ENCODE data around the gene MBP. TPM values are rescaled to one million over a fixed set of nuclear protein-coding genes. Genes with fewer than 3 reads are reported as not detected.

Gene MBP
- total RNA-seq, 1 donor from 2014 or later: 92.7 TPM

- no peak for ATAC-seq (ENCODE audit: low read depth)
- H3K36me3 Mint-ChIP-seq (ENCODE audit: low read depth): peaks cover 79% of the 10 kb centered on the region
- no peak overlapping the region for H3K27ac Mint-ChIP-seq
- H3K27me3 Mint-ChIP-seq: no peaks in the 10 kb centered on the region
- intact Hi-C loops (cut with micrococcal nuclease): no loop called here
- H3K4me1 Mint-ChIP-seq: peaks cover 6% of the 10 kb centered on the region
- H3K4me3 Mint-ChIP-seq: no peak overlapping the region
- POLR2A ChIA-PET: no interaction called here
- CTCF ChIA-PET: no interaction called here
- H3K9me3 Mint-ChIP-seq: no peaks in the 10 kb centered on the region
- no peak for TF ChIP-seq CTCF (IDR thresholded peaks at IDR 0.05)
- DNase-seq: no peak
Measured at GRCh38 chr18:77017355-77017754, 115.2 kb downstream of the MBP start.

- ChIA-PET CTCF (interaction anchor here (0.6 kb wide), 1 partner anchor 63 kb away, joined by 3 read pairs; no protein-coding TSS in a partner anchor), POLR2A (no interaction called here)
- ATAC-seq (ENCODE audit: low read depth) (no peak), DNase-seq (no peak)
- Mint-ChIP-seq H3K36me3 (ENCODE audit: low read depth) (peaks cover 80% of the 10 kb centered on the region), H3K27ac (no peak overlapping the region), H3K4me1 (peaks cover 6% of the 10 kb centered on the region), H3K27me3 (no peaks in the 10 kb centered on the region), H3K4me3 (no peak overlapping the region), H3K9me3 (no peaks in the 10 kb centered on the region)
- intact Hi-C loops (cut with micrococcal nuclease): no loop called here
- TF ChIP-seq CTCF (IDR thresholded peaks at IDR 0.05): no peak
Measured at GRCh38 chr18:77016936-77017335, 115.6 kb downstream of the MBP start.

GRCh38 chr18:77015771-77016710, 116.5 kb downstream of the MBP start:
- POLR2A ChIA-PET: interaction anchor here (0.5 to 0.6 kb wide), 2 partner anchors 22 to 67 kb away, joined by 3 read pairs; no protein-coding TSS in a partner anchor
- CTCF ChIA-PET: interaction anchor here (0.6 kb wide), 1 partner anchor 64 kb away, joined by 3 read pairs; no protein-coding TSS in a partner anchor

GRCh38 chr18:77015169-77015568, 117.4 kb downstream of the MBP start:
- H3K4me1 Mint-ChIP-seq: peaks cover 7% of the 10 kb centered on the region
- H3K4me3 Mint-ChIP-seq: no peak overlapping the region
- ChIA-PET POLR2A (interaction anchor here (0.5 kb wide), 1 partner anchor 68 kb away, joined by 3 read pairs; no protein-coding TSS in a partner anchor), CTCF (interaction anchor here (1.4 kb wide), 1 partner anchor 197 kb away, joined by 6 read pairs; no protein-coding TSS in a partner anchor)
- intact Hi-C loops (cut with micrococcal nuclease): no loop called here
- TF ChIP-seq CTCF (IDR thresholded peaks at IDR 0.05): no peak
- H3K27me3 Mint-ChIP-seq: no peaks in the 10 kb centered on the region
- no peak for DNase-seq
- H3K9me3 Mint-ChIP-seq: no peaks in the 10 kb centered on the region
- H3K27ac Mint-ChIP-seq: no peak overlapping the region
- H3K36me3 Mint-ChIP-seq (ENCODE audit: low read depth): peaks cover 86% of the 10 kb centered on the region
- ATAC-seq (ENCODE audit: low read depth): no peak

More at GRCh38 chr18:77015771-77016710, 116.5 kb downstream of the MBP start:
- H3K4me1 Mint-ChIP-seq: peaks cover 7% of the 10 kb centered on the region
- TF ChIP-seq CTCF (IDR thresholded peaks at IDR 0.05): no peak
- intact Hi-C loops (cut with micrococcal nuclease): no loop called here
- no peaks in the 10 kb centered on the region for H3K9me3 Mint-ChIP-seq
- H3K4me3 Mint-ChIP-seq: no peak overlapping the region
- H3K27me3 Mint-ChIP-seq: no peaks in the 10 kb centered on the region
- H3K27ac Mint-ChIP-seq: no peak overlapping the region
- no peak for DNase-seq
- no peak for ATAC-seq (ENCODE audit: low read depth)
- H3K36me3 Mint-ChIP-seq (ENCODE audit: low read depth): peaks cover 83% of the 10 kb centered on the region

- POLR2A ChIA-PET: no interaction called here
- Mint-ChIP-seq H3K27ac (no peak overlapping the region), H3K36me3 (ENCODE audit: low read depth) (peaks cover 85% of the 10 kb centered on the region), H3K4me1 (peaks cover 5% of the 10 kb centered on the region), H3K9me3 (no peaks in the 10 kb centered on the region), H3K27me3 (no peaks in the 10 kb centered on the region), H3K4me3 (no peak overlapping the region)
- ATAC-seq (ENCODE audit: low read depth) (no peak), DNase-seq (no peak)
- no peak for TF ChIP-seq CTCF (IDR thresholded peaks at IDR 0.05)
- intact Hi-C loops (cut with micrococcal nuclease): no loop called here
- CTCF ChIA-PET: interaction anchor here (1.4 kb wide), 1 partner anchor 197 kb away, joined by 6 read pairs; no protein-coding TSS in a partner anchor
Measured at GRCh38 chr18:77014538-77014937, 118.0 kb downstream of the MBP start.
